HG03342 (cell line): ENCODE data around the gene CRYGC.

Source experiments
- ATAC-seq: cut with Tn5 transposase; IDR thresholded peaks from one replicate; pipeline ENCODE4 v1.9.1; 2021; ENCODE audit warnings: mild to moderate bottlenecking, moderate library complexity; ENCODE audit not compliant: unreplicated experiment

The CRYGC gene

DNA sequence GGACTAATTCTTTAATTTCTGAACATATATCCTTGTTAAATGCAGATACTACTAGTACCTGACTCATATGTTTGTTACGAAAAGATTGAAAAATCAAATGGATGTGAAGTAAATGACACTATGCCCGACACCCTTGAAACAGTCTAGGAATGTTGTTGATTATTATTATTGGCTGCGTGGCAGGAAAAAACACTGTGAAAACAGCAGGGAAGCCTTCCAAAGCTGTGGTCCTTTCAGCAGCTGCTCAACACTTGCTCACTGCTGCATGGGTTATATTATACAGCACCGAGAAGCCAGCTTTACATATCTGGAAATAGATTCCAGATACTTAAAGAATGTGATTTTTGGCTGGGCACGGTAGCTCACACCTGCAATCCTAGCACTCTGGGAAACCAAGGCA is 31.8 kb downstream of the CRYGC start:
- no peak for ATAC-seq

DNA sequence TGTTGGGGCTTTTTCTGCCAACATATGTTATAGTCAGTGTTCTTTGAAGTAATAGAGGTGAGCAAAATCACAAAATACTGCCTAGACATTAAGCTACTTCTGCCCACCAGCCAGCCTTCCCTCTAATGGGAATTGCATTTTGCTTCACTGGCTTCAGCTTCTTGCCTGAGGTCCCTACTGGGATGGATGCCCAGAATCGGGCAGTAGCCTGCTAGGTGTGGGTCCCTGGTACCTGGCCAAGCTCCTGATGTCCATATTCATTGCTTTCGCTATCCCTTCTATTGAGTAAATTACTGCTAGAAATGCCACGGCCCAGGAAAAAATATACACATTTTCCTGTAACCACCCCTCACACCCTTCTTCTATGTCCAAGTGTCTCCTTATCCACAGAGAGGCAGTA is 32.3 kb downstream of the CRYGC start:
- ATAC-seq: no peak

DNA sequence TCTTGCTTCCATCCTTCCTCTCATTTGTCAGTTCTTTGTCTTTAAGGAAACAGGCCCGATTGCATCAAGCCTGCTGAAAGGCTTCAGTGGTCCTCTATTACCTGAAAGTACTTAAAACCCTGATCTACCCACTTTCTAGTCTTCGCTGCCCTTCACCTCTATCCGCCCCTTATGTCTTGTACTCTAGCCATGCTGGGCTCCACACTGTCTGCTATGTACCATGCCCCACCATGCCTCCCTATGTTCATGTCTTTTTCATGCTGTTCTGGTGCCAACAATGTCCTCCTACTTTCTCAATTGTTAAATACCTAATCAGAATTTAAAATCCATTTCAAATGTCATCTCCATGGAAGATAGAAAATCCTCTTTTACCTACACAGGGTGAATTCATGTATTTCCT is 33.5 kb downstream of the CRYGC start:
- no peak for ATAC-seq

DNA sequence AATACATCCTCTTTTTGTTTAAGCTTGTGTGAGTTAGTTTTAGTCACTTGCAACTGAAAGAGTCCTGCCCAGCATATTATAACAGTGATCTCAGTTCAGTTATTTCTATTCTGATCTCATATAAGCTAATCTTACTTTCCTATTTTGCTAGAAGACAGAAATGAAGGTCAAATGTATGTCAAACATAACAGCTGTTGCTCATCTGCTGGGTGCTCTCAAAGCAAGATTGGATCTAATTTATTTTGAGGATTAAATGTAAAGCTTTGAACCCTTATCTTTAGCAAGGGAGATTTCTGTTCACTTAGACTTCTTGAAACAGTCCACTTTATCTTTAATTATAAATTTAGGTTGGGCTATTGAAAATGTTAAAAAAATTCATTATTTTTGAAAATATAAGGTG is 36.5 kb downstream of the CRYGC start:
- ATAC-seq: no peak

DNA sequence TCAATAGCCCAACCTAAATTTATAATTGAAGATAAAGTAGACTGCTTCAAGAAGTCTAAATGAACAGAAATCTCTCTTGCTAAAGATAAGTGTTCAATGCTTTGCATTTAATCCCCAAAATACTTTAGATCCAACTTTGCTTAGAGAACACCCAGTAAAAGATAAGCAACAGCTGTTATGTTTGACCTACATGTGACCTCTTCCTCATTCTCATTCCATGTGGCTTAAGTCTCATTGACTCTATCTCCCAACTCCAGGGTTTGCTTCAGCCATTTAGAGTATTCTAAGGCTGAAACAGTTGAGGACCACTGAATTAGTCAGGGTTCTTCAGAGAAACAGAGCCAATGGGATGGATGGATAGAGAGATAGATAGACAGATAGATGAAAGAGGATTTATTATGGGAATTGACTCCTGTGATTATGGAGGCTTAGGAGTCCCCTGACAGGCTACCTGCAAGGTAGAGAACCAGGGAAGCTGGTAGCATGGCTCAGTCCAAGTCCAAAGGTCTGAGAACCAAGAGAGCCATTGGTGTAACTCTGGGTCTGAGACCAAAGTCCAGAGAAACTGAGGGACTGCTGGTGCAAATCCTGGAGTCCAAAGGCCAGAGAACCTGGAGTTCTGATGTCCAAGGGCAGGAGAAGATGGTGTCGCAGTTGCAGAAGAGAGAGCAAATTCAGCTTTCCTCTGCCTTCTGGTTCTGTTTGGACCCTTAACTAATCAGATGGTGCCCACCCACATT is 37.4 kb downstream of the CRYGC start:
- ATAC-seq: no peak

DNA sequence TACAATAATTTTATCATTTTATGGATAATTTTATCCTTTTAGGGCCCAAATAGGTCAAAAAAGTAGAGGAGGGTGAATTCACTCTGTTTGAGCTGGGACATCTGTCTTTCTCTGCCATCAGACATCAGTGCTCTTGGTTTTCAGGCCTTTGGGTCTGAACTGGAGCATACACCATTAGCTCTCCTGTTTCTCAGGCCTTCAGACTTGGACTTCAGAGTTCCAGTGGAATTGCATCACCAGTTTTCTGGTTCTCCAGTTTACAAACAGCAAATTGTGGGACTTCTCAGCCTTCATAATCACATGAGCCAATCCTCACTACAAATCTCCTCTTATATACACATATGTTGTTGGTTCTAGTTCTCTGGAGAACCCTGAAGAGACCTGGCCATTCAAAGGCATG is 39.2 kb downstream of the CRYGC start:
- no peak for ATAC-seq

DNA sequence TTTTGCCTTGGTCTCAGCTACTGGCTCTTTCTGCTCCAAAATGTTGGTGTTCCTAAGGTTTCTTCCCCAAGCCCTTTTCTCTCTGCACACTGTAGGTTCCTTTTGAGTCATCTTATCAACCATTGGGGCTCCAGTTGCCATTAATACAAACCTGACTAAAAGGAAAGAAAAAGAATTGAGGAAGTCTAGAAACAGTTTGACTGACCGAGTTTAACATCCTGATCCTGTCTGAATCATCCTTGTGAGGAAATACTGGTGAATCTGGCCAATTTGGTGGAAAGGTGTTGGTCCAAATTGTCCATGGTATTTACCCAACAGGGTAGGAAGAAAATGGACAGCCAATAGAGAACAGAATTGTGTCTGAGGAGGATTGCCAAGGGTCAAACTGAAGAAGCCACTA is 43.6 kb downstream of the CRYGC start:
- no peak for ATAC-seq

DNA sequence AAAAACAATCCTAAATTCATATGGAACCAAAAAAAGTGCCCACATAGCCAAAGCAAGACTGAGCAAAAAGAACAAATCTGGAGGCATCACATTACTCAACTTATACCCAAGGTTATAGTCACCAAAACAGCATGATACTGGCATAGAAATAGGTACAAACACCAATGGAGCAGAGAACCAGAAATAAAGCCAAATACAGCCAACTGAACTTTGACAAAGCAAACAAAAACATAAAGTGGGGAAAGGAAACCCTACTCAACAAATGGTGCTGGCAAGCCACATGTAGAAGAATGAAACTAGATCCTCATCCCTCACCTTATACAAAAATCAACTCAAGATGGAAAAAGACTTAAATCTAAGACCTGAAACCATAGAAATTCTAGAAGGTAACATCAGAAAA is 45.8 kb downstream of the CRYGC start:
- ATAC-seq: no peak
